ENCODE data around the gene SFT2D3. TPM values are rescaled to one million over a fixed set of nuclear protein-coding genes. Genes with fewer than 3 reads are reported as not detected.

SFT2D3 gene
- total and polyA plus RNA-seq, 4 donors, result 2.4 to 4.9 (median 4.7) TPM; not detected in 1

DNA sequence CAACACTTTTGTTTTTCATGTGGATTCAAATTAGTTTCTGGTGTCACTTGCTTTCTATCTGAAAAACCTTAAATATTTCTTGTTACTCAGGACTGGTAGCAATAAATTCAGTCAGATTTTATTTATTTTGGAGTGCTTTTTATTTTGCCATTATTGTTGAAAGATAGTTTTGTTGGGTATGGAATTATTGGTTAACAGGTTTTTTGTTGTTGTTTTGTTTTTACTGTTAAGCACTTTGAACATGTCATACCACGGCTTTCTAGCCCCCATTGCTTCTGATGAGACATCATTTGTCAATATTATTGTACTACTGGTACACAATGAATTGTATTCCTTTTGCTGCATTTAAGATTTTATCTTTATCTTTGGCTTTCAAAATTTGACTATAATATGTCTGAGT, 12.9 kb upstream of the SFT2D3 start:
- Histone ChIP-seq H3K27me3 (ENCODE audit: control insufficient read depth in 4 of 4, insufficient read depth in 4 of 4, low read length in 3 of 4) (no peaks in the 10 kb centered on the region), H3K4me3 (ENCODE audit: low read depth in 1 of 3, low read length in 3 of 3) (no peak overlapping the region), H3K27ac (ENCODE audit: low read depth in 1 of 2, low read length in 2 of 2) (no peak overlapping the region), H3K4me1 (ENCODE audit: control insufficient read depth in 4 of 4, insufficient read depth in 4 of 4, low read length in 3 of 4) (no peaks in the 10 kb centered on the region), H3K9me3 (ENCODE audit: control insufficient read depth in 4 of 4, low read length in 3 of 4) (peaks cover 0 to 3% (median 0%) of the 10 kb centered on the region in 4 donors), H3K36me3 (ENCODE audit: control insufficient read depth in 4 of 4, insufficient read depth in 3 of 4, low read depth in 1 of 4, low read length in 3 of 4) (no peaks in the 10 kb centered on the region), H3K9ac (ENCODE audit: low read depth in 1 of 2, low read length in 2 of 2) (no peak overlapping the region)
- TF ChIP-seq, protein P1, sequence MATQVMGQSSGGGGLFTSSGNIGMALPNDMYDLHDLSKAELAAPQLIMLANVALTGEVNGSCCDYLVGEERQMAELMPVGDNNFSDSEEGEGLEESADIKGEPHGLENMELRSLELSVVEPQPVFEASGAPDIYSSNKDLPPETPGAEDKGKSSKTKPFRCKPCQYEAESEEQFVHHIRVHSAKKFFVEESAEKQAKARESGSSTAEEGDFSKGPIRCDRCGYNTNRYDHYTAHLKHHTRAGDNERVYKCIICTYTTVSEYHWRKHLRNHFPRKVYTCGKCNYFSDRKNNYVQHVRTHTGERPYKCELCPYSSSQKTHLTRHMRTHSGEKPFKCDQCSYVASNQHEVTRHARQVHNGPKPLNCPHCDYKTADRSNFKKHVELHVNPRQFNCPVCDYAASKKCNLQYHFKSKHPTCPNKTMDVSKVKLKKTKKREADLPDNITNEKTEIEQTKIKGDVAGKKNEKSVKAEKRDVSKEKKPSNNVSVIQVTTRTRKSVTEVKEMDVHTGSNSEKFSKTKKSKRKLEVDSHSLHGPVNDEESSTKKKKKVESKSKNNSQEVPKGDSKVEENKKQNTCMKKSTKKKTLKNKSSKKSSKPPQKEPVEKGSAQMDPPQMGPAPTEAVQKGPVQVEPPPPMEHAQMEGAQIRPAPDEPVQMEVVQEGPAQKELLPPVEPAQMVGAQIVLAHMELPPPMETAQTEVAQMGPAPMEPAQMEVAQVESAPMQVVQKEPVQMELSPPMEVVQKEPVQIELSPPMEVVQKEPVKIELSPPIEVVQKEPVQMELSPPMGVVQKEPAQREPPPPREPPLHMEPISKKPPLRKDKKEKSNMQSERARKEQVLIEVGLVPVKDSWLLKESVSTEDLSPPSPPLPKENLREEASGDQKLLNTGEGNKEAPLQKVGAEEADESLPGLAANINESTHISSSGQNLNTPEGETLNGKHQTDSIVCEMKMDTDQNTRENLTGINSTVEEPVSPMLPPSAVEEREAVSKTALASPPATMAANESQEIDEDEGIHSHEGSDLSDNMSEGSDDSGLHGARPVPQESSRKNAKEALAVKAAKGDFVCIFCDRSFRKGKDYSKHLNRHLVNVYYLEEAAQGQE (IDR thresholded peaks at IDR 0.05), result no peak
- TF ChIP-seq YY1 (IDR thresholded peaks at IDR 0.05) (no peak), RAD21 (IDR thresholded peaks at IDR 0.05) (no peak), TAF1 (conservative IDR thresholded peaks at IDR 0.05) (no peak), FOXA1 (IDR thresholded peaks at IDR 0.05) (no peak), RXRA (IDR thresholded peaks at IDR 0.05) (no peak), NR2F2 (IDR thresholded peaks at IDR 0.05) (no peak)
- TF ChIP-seq, protein P2, sequence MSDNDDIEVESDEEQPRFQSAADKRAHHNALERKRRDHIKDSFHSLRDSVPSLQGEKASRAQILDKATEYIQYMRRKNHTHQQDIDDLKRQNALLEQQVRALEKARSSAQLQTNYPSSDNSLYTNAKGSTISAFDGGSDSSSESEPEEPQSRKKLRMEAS (IDR thresholded peaks at IDR 0.05), result no peak
- TF ChIP-seq, protein P3, sequence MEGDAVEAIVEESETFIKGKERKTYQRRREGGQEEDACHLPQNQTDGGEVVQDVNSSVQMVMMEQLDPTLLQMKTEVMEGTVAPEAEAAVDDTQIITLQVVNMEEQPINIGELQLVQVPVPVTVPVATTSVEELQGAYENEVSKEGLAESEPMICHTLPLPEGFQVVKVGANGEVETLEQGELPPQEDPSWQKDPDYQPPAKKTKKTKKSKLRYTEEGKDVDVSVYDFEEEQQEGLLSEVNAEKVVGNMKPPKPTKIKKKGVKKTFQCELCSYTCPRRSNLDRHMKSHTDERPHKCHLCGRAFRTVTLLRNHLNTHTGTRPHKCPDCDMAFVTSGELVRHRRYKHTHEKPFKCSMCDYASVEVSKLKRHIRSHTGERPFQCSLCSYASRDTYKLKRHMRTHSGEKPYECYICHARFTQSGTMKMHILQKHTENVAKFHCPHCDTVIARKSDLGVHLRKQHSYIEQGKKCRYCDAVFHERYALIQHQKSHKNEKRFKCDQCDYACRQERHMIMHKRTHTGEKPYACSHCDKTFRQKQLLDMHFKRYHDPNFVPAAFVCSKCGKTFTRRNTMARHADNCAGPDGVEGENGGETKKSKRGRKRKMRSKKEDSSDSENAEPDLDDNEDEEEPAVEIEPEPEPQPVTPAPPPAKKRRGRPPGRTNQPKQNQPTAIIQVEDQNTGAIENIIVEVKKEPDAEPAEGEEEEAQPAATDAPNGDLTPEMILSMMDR (IDR thresholded peaks at IDR 0.05; ENCODE audit: low read depth, low read length, missing input control), result no peak
- 70% methylated on average over 1 of the region's 1 CpG for WGBS
- no peak for DNase-seq (ENCODE audit: low spot score)

DNA sequence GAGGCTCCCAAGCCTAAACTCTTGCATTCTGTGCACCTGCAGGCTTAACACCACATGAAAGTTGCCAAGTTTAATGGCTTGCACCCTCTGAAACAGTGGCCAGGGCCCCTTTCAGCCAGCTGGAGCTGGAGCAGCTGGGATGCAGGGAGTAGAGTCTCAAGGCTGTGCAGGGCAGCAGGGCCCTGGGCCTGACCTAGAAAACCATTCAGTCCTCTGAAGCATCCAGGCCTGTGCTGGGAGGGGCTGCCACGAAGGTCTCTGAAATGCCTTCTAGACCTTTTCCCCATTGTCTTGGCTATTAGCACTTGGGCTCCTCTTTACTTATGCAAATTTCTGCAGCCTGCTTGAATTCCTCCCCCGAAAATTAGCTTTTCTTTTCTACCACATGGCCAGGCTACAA, 10.6 kb upstream of the SFT2D3 start:
- Histone ChIP-seq H3K4me3 (ENCODE audit: low read depth in 1 of 3, low read length in 3 of 3) (no peak overlapping the region), H3K27me3 (ENCODE audit: control insufficient read depth in 4 of 4, insufficient read depth in 4 of 4, low read length in 3 of 4) (no peaks in the 10 kb centered on the region), H3K9me3 (ENCODE audit: control insufficient read depth in 4 of 4, low read length in 3 of 4) (peaks cover 0 to 3% (median 0%) of the 10 kb centered on the region in 4 donors), H3K4me1 (ENCODE audit: control insufficient read depth in 4 of 4, insufficient read depth in 4 of 4, low read length in 3 of 4) (peaks cover 0 to 3% (median 0%) of the 10 kb centered on the region in 4 donors), H3K9ac (ENCODE audit: low read depth in 1 of 2, low read length in 2 of 2) (no peak overlapping the region), H3K27ac (ENCODE audit: low read depth in 1 of 2, low read length in 2 of 2) (no peak overlapping the region), H3K36me3 (ENCODE audit: control insufficient read depth in 4 of 4, insufficient read depth in 3 of 4, low read depth in 1 of 4, low read length in 3 of 4) (no peaks in the 10 kb centered on the region)
- WGBS, result 89% methylated on average over 2 of the region's 2 CpGs
- TF ChIP-seq, protein P4, sequence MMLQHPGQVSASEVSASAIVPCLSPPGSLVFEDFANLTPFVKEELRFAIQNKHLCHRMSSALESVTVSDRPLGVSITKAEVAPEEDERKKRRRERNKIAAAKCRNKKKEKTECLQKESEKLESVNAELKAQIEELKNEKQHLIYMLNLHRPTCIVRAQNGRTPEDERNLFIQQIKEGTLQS (IDR thresholded peaks at IDR 0.05), result no peak
- no peak for TF ChIP-seq EGR1 (IDR thresholded peaks at IDR 0.05; ENCODE audit: low read depth in 2 of 2)
- TF ChIP-seq HNF4G (IDR thresholded peaks at IDR 0.05), result no peak
- TF ChIP-seq NR2F2 (IDR thresholded peaks at IDR 0.05), result no peak
- TF ChIP-seq RAD21 (IDR thresholded peaks at IDR 0.05), result no peak
- TF ChIP-seq, protein P2 (IDR thresholded peaks at IDR 0.05), result no peak
- TF ChIP-seq FOXA2 (IDR thresholded peaks at IDR 0.05), result no peak
- no peak for TF ChIP-seq FOXA1 (IDR thresholded peaks at IDR 0.05)
- DNase-seq (ENCODE audit: low spot score), result no peak
